ENCODE data around the gene PRKAA2. TPM values are rescaled to one million over a fixed set of nuclear protein-coding genes. Genes with fewer than 3 reads are reported as not detected.

Gene PRKAA2
- total and polyA plus RNA-seq, 3 donors from 2014 or later = 1.8 to 5.3 (median 4.9) TPM

GRCh38 chr1:56626546-56626945, 18.6 kb upstream of the PRKAA2 start:
- H3K4me1 ChIP-seq = no peaks in the 10 kb centered on the region
- TF ChIP-seq CTCF (IDR thresholded peaks at IDR 0.05) (no peak), POLR2A (IDR thresholded peaks at IDR 0.05) (no peak)
- H3K9me3 ChIP-seq = no peaks in the 10 kb centered on the region
- H3K4me3 ChIP-seq = no peak overlapping the region
- intact Hi-C loops (cut with DNase I; ENCODE audit: low total_unique reads) = no loop called here
- no peak for DNase-seq
- no peaks in the 10 kb centered on the region for H3K27me3 ChIP-seq
- no peak overlapping the region for H3K27ac ChIP-seq
- no peaks in the 10 kb centered on the region for H3K36me3 ChIP-seq (ENCODE audit: low read depth, missing control alignments)

GRCh38 chr1:56627019-56627635, 18.0 kb upstream of the PRKAA2 start:
- intact Hi-C loops (cut with DNase I; ENCODE audit: low total_unique reads) = no loop called here
- 89 to 92% methylated on average over 3 of the region's 3 CpGs for WGBS, 2 donors
- TF ChIP-seq CTCF (IDR thresholded peaks at IDR 0.05) (no peak), POLR2A (IDR thresholded peaks at IDR 0.05) (no peak)
- H3K4me3 ChIP-seq = no peak overlapping the region
- H3K9me3 ChIP-seq = no peaks in the 10 kb centered on the region
- no peak overlapping the region for H3K27ac ChIP-seq
- H3K4me1 ChIP-seq = no peaks in the 10 kb centered on the region
- no peaks in the 10 kb centered on the region for H3K36me3 ChIP-seq (ENCODE audit: low read depth, missing control alignments)
- no peak for DNase-seq
- no peaks in the 10 kb centered on the region for H3K27me3 ChIP-seq

- DNase-seq = no peak
- WGBS, 2 donors = 78 to 87% methylated on average over 3 of the region's 3 CpGs
- intact Hi-C loops (cut with DNase I; ENCODE audit: low total_unique reads) = no loop called here
- Histone ChIP-seq H3K27me3 (no peaks in the 10 kb centered on the region), H3K36me3 (ENCODE audit: low read depth, missing control alignments) (no peaks in the 10 kb centered on the region), H3K4me3 (no peak overlapping the region), H3K27ac (no peak overlapping the region), H3K9me3 (no peaks in the 10 kb centered on the region), H3K4me1 (no peaks in the 10 kb centered on the region)
- TF ChIP-seq POLR2A (IDR thresholded peaks at IDR 0.05) (no peak), CTCF (IDR thresholded peaks at IDR 0.05) (no peak)
Observed at GRCh38 chr1:56627636-56628039, 17.5 kb upstream of the PRKAA2 start.

- no peak for TF ChIP-seq POLR2A (IDR thresholded peaks at IDR 0.05)
- no peak for TF ChIP-seq CTCF (IDR thresholded peaks at IDR 0.05)
- Histone ChIP-seq H3K4me1 (no peaks in the 10 kb centered on the region), H3K27ac (no peak overlapping the region), H3K27me3 (no peaks in the 10 kb centered on the region), H3K4me3 (no peak overlapping the region), H3K36me3 (ENCODE audit: low read depth, missing control alignments) (no peaks in the 10 kb centered on the region), H3K9me3 (no peaks in the 10 kb centered on the region)
- DNase-seq = no peak
- intact Hi-C loops (cut with DNase I; ENCODE audit: low total_unique reads) = no loop called here
Observed at GRCh38 chr1:56630786-56631185, 14.3 kb upstream of the PRKAA2 start.

- H3K27ac ChIP-seq = no peak overlapping the region
- H3K36me3 ChIP-seq (ENCODE audit: low read depth, missing control alignments) = no peaks in the 10 kb centered on the region
- no peak for DNase-seq
- intact Hi-C loops (cut with DNase I; ENCODE audit: low total_unique reads) = no loop called here
- WGBS, 2 donors = 90 to 93% methylated on average over 2 of the region's 2 CpGs
- H3K4me1 ChIP-seq = no peaks in the 10 kb centered on the region
- no peaks in the 10 kb centered on the region for H3K27me3 ChIP-seq
- H3K4me3 ChIP-seq = no peak overlapping the region
- H3K9me3 ChIP-seq = no peaks in the 10 kb centered on the region
- no peak for TF ChIP-seq POLR2A (IDR thresholded peaks at IDR 0.05)
Observed at GRCh38 chr1:56631901-56632300, 13.2 kb upstream of the PRKAA2 start.

Data from testis (tissue), 3 donors.